ENCODE data around the gene PPP1R8.

DNA sequence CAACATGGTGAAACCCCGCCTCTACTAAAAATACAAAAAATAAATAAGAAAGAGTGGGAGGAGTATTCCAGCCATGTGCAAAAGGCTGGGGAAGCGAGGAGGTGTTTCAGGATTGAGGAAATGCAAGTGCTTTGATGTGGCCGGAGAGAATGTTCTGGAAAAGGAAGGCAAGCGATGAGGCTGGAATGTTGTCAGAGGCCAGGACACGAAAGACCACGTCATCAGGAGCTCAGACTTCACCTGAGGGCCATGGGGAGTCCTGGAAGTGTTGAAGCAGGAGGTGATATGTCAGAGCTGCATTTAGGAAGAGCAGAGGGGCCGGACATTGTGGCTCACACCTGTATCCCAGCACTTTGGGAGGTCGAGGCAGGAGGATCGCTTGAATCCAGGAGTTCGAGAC lies 30.9 kb downstream of the PPP1R8 start:
- TF ChIP-seq, protein P1, sequence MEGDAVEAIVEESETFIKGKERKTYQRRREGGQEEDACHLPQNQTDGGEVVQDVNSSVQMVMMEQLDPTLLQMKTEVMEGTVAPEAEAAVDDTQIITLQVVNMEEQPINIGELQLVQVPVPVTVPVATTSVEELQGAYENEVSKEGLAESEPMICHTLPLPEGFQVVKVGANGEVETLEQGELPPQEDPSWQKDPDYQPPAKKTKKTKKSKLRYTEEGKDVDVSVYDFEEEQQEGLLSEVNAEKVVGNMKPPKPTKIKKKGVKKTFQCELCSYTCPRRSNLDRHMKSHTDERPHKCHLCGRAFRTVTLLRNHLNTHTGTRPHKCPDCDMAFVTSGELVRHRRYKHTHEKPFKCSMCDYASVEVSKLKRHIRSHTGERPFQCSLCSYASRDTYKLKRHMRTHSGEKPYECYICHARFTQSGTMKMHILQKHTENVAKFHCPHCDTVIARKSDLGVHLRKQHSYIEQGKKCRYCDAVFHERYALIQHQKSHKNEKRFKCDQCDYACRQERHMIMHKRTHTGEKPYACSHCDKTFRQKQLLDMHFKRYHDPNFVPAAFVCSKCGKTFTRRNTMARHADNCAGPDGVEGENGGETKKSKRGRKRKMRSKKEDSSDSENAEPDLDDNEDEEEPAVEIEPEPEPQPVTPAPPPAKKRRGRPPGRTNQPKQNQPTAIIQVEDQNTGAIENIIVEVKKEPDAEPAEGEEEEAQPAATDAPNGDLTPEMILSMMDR (IDR thresholded peaks at IDR 0.05; ENCODE audit: low read depth, low read length) = no peak
- TF ChIP-seq EZH2phosphoT487 (IDR thresholded peaks at IDR 0.05; ENCODE audit: low read depth) = no peak

Data from OCI-LY3 (cell line).